Effector CD8-positive, alpha-beta T cell (primary cell): ENCODE measurements around the gene FAM219A.

Experiments used
- DNase-seq: peaks from one replicate; lab custom pipeline; 2025; lab: John Stamatoyannopoulos, UW

The FAM219A gene

DNA sequence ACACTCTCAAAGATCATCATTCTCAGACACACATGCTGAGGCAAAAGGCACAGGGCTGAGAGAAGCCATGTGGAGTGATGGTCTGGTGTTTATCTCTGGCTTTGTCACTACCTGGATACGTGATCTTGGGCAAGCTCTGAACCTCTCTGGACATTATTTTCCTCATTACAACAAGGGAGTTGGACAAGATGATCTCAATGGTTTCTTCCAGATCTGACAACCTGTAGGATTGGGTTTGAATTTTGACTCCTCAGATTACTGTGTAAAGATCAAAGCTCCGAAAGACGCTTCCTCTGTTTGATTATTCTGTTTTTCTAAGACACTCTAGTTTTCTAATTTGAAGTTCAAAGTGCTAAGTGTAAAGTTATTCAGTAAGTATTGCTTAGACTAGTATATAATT lies 109.0 kb downstream of the FAM219A start:
- no peak for DNase-seq
